HEK293 (cell line): ENCODE data around the gene NRSN2.

Experiments
- CTCF ChIA-PET: fragments of 350-600 bp; formaldehyde crosslinking; extraction: SDS; loops from one replicate; lab custom pipeline; 2021; ENCODE audit warnings: antibody characterized with exemption; lab: Yijun Ruan, JAX
- POLR2A ChIA-PET: fragments of 300-600 bp; formaldehyde crosslinking; extraction: SDS; loops from one replicate; lab custom pipeline; 2020; ENCODE audit warnings: antibody characterized with exemption, inconsistent platforms; lab: Yijun Ruan, JAX
- H3K27ac ChIP-seq: fragments of 200-500 bp; sonication (Bioruptor generic); 2 replicates; pipeline ENCODE4 v1.5.1; 2014; ENCODE audit warnings: low read depth, low read length, control low read depth, inconsistent platforms; ENCODE audit errors: extremely low read depth
- H3K36me3 ChIP-seq, 2 experiments: fragments of 200-500 bp in 1 of 2; sonication (Bioruptor generic) in 1 of 2; 1 replicate in 1 of 2; 2 replicates in 1 of 2; pipeline ENCODE4 v1.5.1; 2014 to 2017; ENCODE audit warnings: inconsistent platforms in 2 of 2, low read length in 2 of 2; ENCODE audit not compliant: control insufficient read depth in 2 of 2, insufficient read depth in 1 of 2
- H3K4me1 ChIP-seq: fragments of 200-500 bp; sonication (Bioruptor generic); 2 replicates; pipeline ENCODE4 v1.5.1; 2014; ENCODE audit warnings: mild to moderate bottlenecking, low read length, inconsistent platforms; ENCODE audit not compliant: control insufficient read depth, insufficient read depth
- H3K4me3 ChIP-seq: 2 replicates; pipeline ENCODE4 v1.5.1; 2011; ENCODE audit warnings: low read depth, mild to moderate bottlenecking, control low read depth, low read length, moderate library complexity
- H3K9me3 ChIP-seq: fragments of 200-500 bp; sonication (Bioruptor generic); 2 replicates; pipeline ENCODE4 v1.5.1; 2014; ENCODE audit warnings: low read depth, low read length, inconsistent platforms; ENCODE audit not compliant: control insufficient read depth, insufficient read depth
- RBAK ChIP-seq: fragments of 450-650 bp; formaldehyde crosslinking; IDR thresholded peaks from 2 replicates; pipeline ENCODE4 v1.5.1; 2016; ENCODE audit warnings: missing biosample characterization, missing genetic modification characterization
- TRIM28 ChIP-seq: IDR thresholded peaks from 2 replicates; pipeline ENCODE4 v1.6.1; 2011; ENCODE audit warnings: low read length, control low read depth, borderline replicate concordance
- ZBTB10 ChIP-seq: fragments of 450-650 bp; formaldehyde crosslinking; IDR thresholded peaks from 2 replicates; pipeline ENCODE4 v1.5.1; 2016; ENCODE audit warnings: missing biosample characterization, missing genetic modification characterization
- ZBTB44 ChIP-seq: fragments of 450-650 bp; IDR thresholded peaks from 2 replicates; pipeline ENCODE4 v1.5.1; 2018; ENCODE audit warnings: missing biosample characterization, mild to moderate bottlenecking, missing genetic modification characterization
- ZNF114 ChIP-seq: fragments of 450-650 bp; formaldehyde crosslinking; IDR thresholded peaks from 2 replicates; pipeline ENCODE4 v1.5.0; 2017; ENCODE audit warnings: missing biosample characterization, missing genetic modification characterization
- ZNF140 ChIP-seq: fragments of 450-650 bp; formaldehyde crosslinking; IDR thresholded peaks from 2 replicates; pipeline ENCODE4 v1.5.1; 2016; ENCODE audit warnings: missing biosample characterization, missing genetic modification characterization
- ZNF146 ChIP-seq: fragments of 450-650 bp; formaldehyde crosslinking; IDR thresholded peaks from 2 replicates; pipeline ENCODE4 v1.5.1; 2016; ENCODE audit warnings: missing biosample characterization, missing genetic modification characterization
- ZNF280C ChIP-seq: fragments of 450-650 bp; formaldehyde crosslinking; IDR thresholded peaks from 2 replicates; pipeline ENCODE4 v1.5.1; 2016; ENCODE audit warnings: missing biosample characterization, missing genetic modification characterization
- ZNF324 ChIP-seq: fragments of 450-650 bp; formaldehyde crosslinking; IDR thresholded peaks from 2 replicates; pipeline ENCODE4 v1.5.1; 2016; ENCODE audit warnings: missing biosample characterization, missing genetic modification characterization
- ZNF488 ChIP-seq: fragments of 450-650 bp; formaldehyde crosslinking; IDR thresholded peaks from 2 replicates; pipeline ENCODE4 v1.5.1; 2016; ENCODE audit warnings: missing biosample characterization, missing genetic modification characterization
- ZNF518A ChIP-seq: fragments of 450-650 bp; formaldehyde crosslinking; conservative IDR thresholded peaks from 2 replicates; pipeline ENCODE4 v1.5.1; 2016; ENCODE audit warnings: low read depth, missing biosample characterization, missing genetic modification characterization
- ZNF585B ChIP-seq: fragments of 450-650 bp; formaldehyde crosslinking; IDR thresholded peaks from 2 replicates; pipeline ENCODE4 v1.5.1; 2016; ENCODE audit warnings: missing biosample characterization, missing genetic modification characterization
- ZNF596 ChIP-seq: fragments of 450-650 bp; IDR thresholded peaks from 2 replicates; pipeline ENCODE4 v1.5.0; 2018; ENCODE audit warnings: missing biosample characterization, mild to moderate bottlenecking, missing genetic modification characterization, moderate library complexity
- ZSCAN4 ChIP-seq: fragments of 450-650 bp; formaldehyde crosslinking; IDR thresholded peaks from 2 replicates; pipeline ENCODE4 v1.5.1; 2017; ENCODE audit warnings: missing biosample characterization, missing genetic modification characterization

NRSN2 gene

GRCh38 chr20:308427-309038 is 38.4 kb upstream of the NRSN2 start:
- no peak for TF ChIP-seq TRIM28
- TF ChIP-seq ZBTB44 (tag by site-specific recombination) = no peak
- TF ChIP-seq ZSCAN4 (tag by site-specific recombination) = no peak
- TF ChIP-seq ZNF146 = no peak
- no peak for TF ChIP-seq ZNF585B (tag by site-specific recombination)
- no peak for TF ChIP-seq ZNF488 (tag by site-specific recombination)
- TF ChIP-seq ZNF518A (tag by site-specific recombination) = no peak
- no peak for TF ChIP-seq ZBTB10
- no peak for TF ChIP-seq ZNF140 (tag by site-specific recombination)
- no peak for TF ChIP-seq RBAK (tag by site-specific recombination)
- TF ChIP-seq ZNF596 (tag by site-specific recombination) = no peak
- no peak for TF ChIP-seq ZNF324 (tag by site-specific recombination)
- TF ChIP-seq ZNF114 = no peak
- TF ChIP-seq ZNF280C (tag by site-specific recombination) = no peak
- H3K9me3 ChIP-seq = no peaks in the 10 kb centered on the region
- CTCF ChIA-PET = no interaction called here
- H3K4me3 ChIP-seq = no peak overlapping the region
- H3K27ac ChIP-seq = no peak overlapping the region
- H3K4me1 ChIP-seq = peaks cover 2% of the 10 kb centered on the region; the same call in 1 of the 2 replicates
- no peaks in the 10 kb centered on the region for H3K36me3 ChIP-seq
- POLR2A ChIA-PET = interaction anchor here (0.8 to 1.4 kb wide), 2 partner anchors 10 to 21 kb away, joined by 3 read pairs; no protein-coding TSS in a partner anchor
